Muscle layer of colon (tissue), 2 donors: ENCODE measurements around the gene TSEN54.

ENCODE experiments used
- H3K27ac ChIP-seq: one replicate; pipeline ENCODE4 v1.7.0; 2013; ENCODE audit warnings: low read depth, mild to moderate bottlenecking, low read length, moderate library complexity
- H3K27me3 ChIP-seq, 2 donors: one replicate each; pipeline ENCODE4 v1.7.0; 2013; ENCODE audit warnings: low read length in 2 of 2, mild to moderate bottlenecking in 2 of 2; ENCODE audit not compliant: insufficient read depth in 2 of 2, control insufficient read depth in 1 of 2
- H3K36me3 ChIP-seq: one replicate; pipeline ENCODE4 v1.7.0; 2013; ENCODE audit warnings: mild to moderate bottlenecking, low read length; ENCODE audit not compliant: insufficient read depth
- H3K4me1 ChIP-seq: one replicate; pipeline ENCODE4 v1.7.0; 2013; ENCODE audit warnings: mild to moderate bottlenecking, low read length; ENCODE audit not compliant: insufficient read depth
- H3K4me3 ChIP-seq, 2 donors: one replicate each; pipeline ENCODE4 v1.7.0; 2013; ENCODE audit warnings: low read length in 2 of 2, low read depth in 1 of 2, mild to moderate bottlenecking in 1 of 2, moderate library complexity in 1 of 2
- H3K9ac ChIP-seq: one replicate; pipeline ENCODE4 v1.7.0; 2013; ENCODE audit warnings: low read length
- H3K9me3 ChIP-seq: one replicate; pipeline ENCODE4 v1.7.0; 2013; ENCODE audit warnings: mild to moderate bottlenecking, low read length
- donor health status: abdominal sarcoma.
- donor health status: Adenocarcinoma of cecum.

TSEN54 gene

DNA sequence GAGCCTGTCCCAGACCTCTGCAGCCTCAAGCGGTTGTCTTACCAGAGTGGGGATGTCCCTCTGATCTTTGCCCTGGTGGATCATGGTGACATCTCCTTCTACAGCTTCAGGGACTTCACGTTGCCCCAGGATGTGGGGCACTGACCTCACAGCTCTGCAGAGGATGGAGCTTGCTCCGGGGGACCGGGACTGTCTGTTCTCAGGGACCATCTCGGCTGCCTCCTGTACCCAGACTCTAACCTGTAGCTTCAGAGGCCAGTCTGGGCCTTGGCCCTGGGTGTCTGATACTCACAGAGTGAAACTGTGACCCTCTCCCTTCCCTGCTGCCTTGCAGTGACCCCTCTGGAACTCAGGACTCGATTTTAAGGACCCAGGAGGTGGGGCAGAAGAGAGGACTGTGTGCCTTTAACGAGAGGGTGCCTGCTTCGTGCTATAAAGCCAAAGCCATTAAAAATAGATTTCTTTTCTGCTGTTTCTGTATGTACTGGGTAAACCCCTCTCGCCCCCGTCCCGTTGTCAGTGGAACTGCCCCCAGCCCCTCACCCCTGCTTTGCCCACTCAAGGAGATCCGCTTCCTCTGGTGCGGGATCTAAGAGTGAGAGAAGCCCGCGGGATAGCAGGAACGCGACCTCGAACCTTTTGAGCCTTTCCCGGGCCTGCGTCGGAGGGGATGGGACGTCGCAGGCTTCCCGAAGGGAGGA lies 8.1 kb downstream of the TSEN54 start:
- H3K4me1 ChIP-seq = peaks cover 4% of the 10 kb centered on the region
- peak overlapping the region; percentile 50 to 70 for H3K4me3 ChIP-seq
- H3K36me3 ChIP-seq = no peaks in the 10 kb centered on the region
- peak overlapping the region; percentile 7 for H3K27ac ChIP-seq
- peaks cover 0 to 10% of the 10 kb centered on the region in 2 donors for H3K27me3 ChIP-seq
- H3K9me3 ChIP-seq = no peaks in the 10 kb centered on the region
- no peak overlapping the region for H3K9ac ChIP-seq

DNA sequence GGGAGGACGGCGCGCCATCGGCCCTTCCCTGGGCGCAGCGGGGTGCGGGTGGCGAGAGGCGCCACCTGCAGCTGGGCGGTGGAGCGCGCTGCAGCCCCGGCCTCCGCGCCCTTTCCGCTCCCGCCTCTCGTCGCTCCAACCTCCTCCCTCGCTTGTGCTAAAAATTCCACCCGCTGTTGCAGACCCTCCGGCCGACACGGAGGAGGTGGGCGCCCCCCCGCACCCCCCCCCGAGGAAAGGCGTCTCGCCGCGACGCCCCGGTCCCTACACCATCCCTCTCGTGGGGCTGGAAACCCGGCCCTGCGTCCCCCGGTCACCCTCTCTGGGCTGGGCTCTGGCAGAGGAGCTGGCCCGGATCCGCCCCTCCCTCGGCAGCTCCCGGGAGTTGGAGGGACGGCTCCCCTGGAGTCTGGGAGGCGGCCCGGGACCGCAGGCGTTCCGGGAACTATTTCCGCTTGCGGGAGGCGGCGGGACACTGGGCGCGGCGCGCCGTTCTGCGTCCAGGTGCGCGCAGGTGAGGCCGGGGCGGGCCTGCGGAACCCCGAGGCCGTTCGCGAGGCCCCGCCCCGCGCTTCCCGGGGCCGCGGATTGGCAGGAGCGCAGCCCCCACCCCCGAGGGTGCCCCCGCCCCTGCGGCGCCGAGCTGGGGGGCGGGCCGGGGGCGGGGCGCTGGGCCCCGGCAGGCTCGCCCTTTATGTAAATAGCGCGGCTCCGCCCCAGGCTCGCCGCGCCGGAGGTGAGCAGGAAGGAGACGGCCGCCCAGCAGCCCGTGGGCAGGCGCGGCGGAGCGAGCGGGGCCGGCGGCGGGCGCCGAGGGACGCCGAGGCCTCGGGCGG lies 8.9 kb downstream of the TSEN54 start, which contains the start of gene LLGL2:
Gene LLGL2, plus strand, starts transcription at position 728 of the 836 bp plus-strand sequence. CDS start 17,730 bp downstream, outside the sequence.
- Histone ChIP-seq H3K36me3 (no peaks in the 10 kb centered on the region), H3K27me3 (peaks cover 0 to 10% of the 10 kb centered on the region in 2 donors), H3K27ac (peak within 1 kb of the TSS; percentile 27), H3K4me3 (peak within 1 kb of the TSS; percentile 50 to 70), H3K9ac (no peak within 1 kb of the TSS), H3K4me1 (peaks cover 4% of the 10 kb centered on the region), H3K9me3 (no peaks in the 10 kb centered on the region)

DNA sequence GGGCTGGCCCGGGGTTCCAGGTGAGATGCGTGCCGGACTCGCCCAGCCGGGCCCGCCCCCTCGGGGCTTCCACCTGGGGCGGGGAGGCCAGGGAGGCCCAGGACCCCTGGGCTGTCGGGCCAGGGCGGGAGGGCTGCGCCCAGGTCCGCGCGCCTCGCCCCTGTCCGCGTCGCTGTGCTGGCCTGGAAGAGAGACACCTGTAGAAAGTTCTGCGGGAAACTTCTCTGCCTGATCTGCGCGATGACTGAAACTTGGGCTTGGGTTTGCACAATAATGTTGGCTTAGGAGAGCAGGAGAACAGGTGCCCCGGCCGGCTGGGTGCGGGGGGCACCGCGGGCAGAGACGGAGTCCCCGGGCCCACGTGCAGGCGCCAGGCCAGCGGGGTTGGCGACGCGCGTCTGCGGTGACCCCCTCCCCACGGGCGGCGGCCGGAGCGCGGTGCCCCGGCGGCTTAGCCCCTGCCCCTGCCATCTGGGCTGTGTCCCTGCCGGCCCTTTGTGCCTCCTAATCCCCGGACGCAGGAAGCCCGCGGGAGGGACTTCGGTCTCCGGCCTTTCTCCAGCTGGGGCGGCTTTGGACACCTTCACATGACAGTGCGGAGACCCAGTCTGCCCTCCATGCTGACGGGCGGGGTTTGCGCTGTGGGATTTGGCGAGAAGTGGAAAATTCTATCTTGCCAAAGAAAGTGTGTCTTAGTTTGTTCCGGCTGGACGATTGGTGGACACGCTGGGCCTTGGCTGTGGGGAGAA lies 9.7 kb downstream of the TSEN54 start:
- no peaks in the 10 kb centered on the region for H3K36me3 ChIP-seq

DNA sequence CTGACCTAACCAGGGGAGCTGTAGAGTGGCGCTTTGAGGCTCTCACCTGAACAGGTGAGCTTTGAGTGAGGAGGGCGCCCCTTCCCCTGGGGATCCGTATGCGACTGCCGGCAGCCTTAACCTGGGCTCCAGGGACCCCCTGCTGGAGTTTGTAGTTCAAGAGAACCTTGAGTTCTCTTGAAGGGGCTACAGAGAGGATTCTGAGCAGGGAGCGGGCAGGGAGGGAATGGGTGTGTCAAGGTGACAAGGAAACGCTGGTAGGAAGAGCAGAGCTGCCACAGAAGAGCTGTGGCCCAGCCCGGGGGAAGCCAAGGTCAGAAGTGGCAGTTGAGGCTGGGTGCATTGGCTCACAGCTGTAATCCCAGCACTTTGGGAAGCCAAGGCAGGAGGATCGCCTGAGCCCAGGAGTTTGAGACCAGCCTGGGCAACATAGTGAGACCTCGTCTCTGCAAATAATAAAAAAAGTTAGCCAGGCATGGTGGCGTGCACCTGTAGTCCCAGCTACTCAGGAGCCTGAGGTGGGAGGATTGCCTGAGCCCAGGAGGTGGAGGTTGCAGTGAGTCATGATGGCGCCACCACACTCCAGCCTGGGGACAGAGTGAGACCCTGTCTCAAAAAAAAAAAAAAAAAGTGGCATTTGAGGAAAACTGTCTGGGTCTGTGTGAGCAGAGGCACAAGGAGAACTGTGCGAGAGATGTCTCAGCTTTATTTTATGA lies 10.4 kb downstream of the TSEN54 start:
- Histone ChIP-seq H3K9ac (no peak overlapping the region), H3K4me1 (peaks cover 4% of the 10 kb centered on the region), H3K27me3 (peaks cover 0 to 10% of the 10 kb centered on the region in 2 donors), H3K27ac (no peak overlapping the region), H3K36me3 (no peaks in the 10 kb centered on the region), H3K9me3 (no peaks in the 10 kb centered on the region), H3K4me3 (no peak overlapping the region)

More for the DNA sequence above, 9.7 kb downstream of the TSEN54 start:
- H3K9me3 ChIP-seq = no peaks in the 10 kb centered on the region
- H3K27me3 ChIP-seq = peaks cover 0 to 10% of the 10 kb centered on the region in 2 donors
- H3K27ac ChIP-seq = no peak overlapping the region
- H3K4me1 ChIP-seq = peaks cover 4% of the 10 kb centered on the region
- H3K9ac ChIP-seq = no peak overlapping the region
- peak overlapping the region; percentile 20 to 32 for H3K4me3 ChIP-seq

DNA sequence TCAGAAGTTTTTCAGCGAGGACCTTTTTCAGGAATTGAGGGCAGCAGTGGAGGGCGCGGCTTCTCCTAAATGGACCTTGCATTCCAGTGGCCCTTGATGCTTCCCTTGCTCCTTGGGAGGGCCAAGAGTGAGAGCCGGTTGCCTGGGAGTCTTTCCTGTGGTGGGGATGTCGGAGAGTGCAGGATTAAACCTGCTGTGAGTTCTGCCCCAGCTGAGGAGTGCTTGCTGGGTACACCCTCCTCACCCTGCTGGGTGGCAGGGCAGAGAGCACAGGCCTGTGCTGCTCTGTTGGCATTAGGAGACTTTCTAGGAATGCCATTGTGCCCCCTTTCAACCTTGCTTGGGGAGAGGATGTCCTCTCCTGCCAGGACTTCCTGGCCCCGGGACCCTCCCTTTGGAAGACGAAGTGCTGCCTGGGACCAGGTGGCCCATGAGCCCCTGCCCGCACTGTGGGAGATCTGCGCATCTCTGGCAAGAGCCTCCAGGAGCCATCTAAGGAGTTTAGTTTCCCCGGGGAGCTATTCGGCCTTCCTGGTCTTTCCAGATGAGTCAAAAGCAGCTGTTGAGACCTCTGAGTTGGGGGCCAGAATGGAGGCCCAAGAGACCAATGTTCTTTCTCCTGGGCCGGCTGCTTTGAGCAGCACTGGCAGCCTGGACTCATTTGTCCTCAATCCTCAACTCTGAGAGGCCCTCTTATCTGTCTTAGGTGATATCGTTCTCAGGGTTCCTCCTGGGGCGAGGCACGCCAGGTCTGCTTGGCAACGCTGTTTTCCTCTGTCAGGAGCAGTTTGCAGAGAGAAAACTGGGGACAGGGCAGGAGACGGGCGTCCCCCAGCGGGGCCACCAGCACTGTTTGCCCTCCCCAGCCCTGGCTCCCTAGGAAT lies 14.8 kb downstream of the TSEN54 start:
- H3K9me3 ChIP-seq = no peaks in the 10 kb centered on the region
- no peaks in the 10 kb centered on the region for H3K36me3 ChIP-seq
- H3K27me3 ChIP-seq = peaks cover 0 to 6% of the 10 kb centered on the region in 2 donors
- peaks cover 4% of the 10 kb centered on the region for H3K4me1 ChIP-seq
- no peak overlapping the region for H3K4me3 ChIP-seq
- H3K27ac ChIP-seq = no peak overlapping the region
- H3K9ac ChIP-seq = no peak overlapping the region

DNA sequence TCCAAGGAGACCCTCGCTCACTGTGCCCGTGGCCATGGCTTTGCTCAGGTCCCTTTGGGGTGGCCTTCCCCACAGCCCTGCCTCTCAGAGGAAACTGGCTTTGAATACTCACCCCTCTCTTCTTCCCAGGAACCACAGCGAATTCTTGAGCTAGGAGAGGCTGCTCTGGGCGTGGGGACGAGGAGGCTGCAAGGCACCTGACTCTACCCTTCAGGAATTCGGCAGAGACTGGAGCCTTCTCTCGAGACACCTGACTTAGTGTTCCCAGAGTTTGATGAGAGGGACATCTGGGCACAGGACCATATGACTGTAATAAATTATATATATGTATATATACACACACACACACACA lies 15.4 kb downstream of the TSEN54 start:
- H3K9me3 ChIP-seq = no peaks in the 10 kb centered on the region
- H3K4me3 ChIP-seq = no peak overlapping the region
- no peaks in the 10 kb centered on the region for H3K4me1 ChIP-seq
- no peak overlapping the region for H3K9ac ChIP-seq
- H3K27me3 ChIP-seq = no peaks in the 10 kb centered on the region
- no peaks in the 10 kb centered on the region for H3K36me3 ChIP-seq
- no peak overlapping the region for H3K27ac ChIP-seq

- Histone ChIP-seq H3K9ac (no peak overlapping the region), H3K4me3 (no peak overlapping the region), H3K27ac (no peak overlapping the region)
These were observed 18.8 kb downstream of the TSEN54 start for GRCh38 chr17:75535119-75535537.

GRCh38 chr17:75535871-75536270 lies 19.5 kb downstream of the TSEN54 start:
- Histone ChIP-seq H3K9ac (no peak overlapping the region), H3K36me3 (no peaks in the 10 kb centered on the region), H3K4me1 (no peaks in the 10 kb centered on the region), H3K27ac (no peak overlapping the region), H3K4me3 (no peak overlapping the region), H3K27me3 (no peaks in the 10 kb centered on the region), H3K9me3 (no peaks in the 10 kb centered on the region)

More at GRCh38 chr17:75535119-75535537, 18.8 kb downstream of the TSEN54 start:
- Histone ChIP-seq H3K27me3 (no peaks in the 10 kb centered on the region), H3K4me1 (no peaks in the 10 kb centered on the region), H3K9me3 (no peaks in the 10 kb centered on the region), H3K36me3 (no peaks in the 10 kb centered on the region)

GRCh38 chr17:75536366-75536765 lies 20.0 kb downstream of the TSEN54 start:
- Histone ChIP-seq H3K27ac (no peak overlapping the region), H3K4me3 (no peak overlapping the region), H3K4me1 (no peaks in the 10 kb centered on the region), H3K9ac (no peak overlapping the region), H3K27me3 (no peaks in the 10 kb centered on the region), H3K9me3 (no peaks in the 10 kb centered on the region), H3K36me3 (no peaks in the 10 kb centered on the region)

DNA sequence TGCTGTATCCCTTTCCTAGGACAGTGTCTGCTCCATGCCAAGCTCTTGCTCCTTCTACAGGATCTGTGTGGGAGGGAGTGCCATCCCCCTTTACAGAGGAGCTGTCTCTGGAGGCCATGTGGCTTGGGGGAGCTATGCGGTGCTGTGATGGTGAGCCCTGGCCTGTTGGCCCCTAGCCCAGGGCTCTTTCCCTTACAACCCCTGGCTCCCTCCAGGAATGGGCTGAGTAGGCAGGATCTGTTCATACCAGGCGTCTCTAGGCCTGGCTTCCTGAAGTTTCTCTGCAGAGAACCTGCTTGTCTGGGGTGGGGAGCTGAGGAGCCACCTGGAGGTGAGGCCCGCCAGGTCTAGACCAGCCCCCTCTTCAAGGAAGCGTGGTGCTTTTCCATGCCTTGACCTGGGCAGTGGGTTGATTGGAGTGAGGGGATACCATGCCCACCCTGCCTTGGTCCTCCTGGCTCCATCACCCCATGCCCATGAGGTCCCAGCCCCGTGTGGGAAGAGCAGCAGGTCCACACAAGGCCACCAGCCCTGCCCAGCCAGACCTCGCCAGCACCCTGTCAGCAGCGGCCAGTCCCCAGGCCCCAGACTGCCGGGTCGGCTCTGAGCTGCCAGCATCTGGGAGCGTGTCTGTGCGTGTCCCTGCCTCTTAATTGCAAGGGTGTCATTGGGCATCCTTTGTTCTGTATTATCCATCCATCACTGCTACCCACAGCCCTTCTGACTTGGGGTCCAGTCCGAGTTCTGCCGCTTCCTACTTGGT lies 23.8 kb downstream of the TSEN54 start:
- Histone ChIP-seq H3K36me3 (no peaks in the 10 kb centered on the region), H3K27me3 (no peaks in the 10 kb centered on the region), H3K9me3 (no peaks in the 10 kb centered on the region), H3K9ac (no peak overlapping the region), H3K27ac (no peak overlapping the region), H3K4me3 (no peak overlapping the region), H3K4me1 (no peaks in the 10 kb centered on the region)
